ENCODE data around the gene GNB1.

Gene GNB1

DNA sequence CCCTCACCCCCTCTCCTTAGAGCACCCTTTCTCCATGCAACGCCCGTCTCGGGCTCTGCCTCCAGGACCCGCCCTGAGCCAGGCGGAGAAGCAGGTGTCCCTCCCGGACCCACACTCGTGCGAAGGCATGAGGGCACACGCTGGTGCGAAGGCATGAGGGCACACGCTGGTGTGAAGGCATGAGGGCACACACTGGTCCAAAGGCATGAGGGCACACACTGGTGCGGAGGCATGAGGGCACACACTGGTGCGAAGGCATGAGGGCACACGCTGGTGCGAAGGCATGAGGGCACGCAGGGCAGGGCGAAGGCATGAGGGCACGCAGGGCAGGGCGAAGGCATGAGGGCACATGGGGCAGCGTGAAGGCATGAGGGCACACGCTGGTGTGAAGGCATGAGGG is 34.0 kb upstream of the GNB1 start:
- no peak overlapping the region for H3K9ac ChIP-seq (ENCODE audit: insufficient read length)

DNA sequence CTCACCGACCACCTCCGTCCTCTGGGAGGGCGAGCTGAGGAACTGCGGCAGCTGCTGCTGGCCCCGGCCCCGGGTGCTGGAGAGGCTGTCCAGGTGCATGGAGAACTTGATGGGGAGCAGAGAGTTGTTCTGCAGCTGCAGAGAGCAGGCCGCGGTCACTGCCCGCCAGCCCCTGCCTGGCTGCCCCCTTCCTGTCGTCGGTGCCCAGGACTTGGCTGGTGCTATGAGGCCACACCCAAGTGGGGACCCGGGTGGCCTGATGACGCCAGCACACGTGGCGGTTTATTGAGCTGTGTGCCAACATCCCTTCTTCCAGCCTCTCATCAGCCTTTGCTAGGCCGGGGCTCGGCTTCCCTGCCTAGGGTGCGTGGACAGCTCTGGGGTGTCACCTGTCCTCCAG is 33.5 kb upstream of the GNB1 start:
- H3K4me3 ChIP-seq: no peak overlapping the region
- no peak for DNase-seq (ENCODE audit: low read depth, low spot score)
- H3K9ac ChIP-seq (ENCODE audit: insufficient read length): no peak overlapping the region
- H3K9me3 ChIP-seq (ENCODE audit: low read depth, low read length): no peaks in the 10 kb centered on the region
- H3K27ac ChIP-seq: no peak overlapping the region
- no peaks in the 10 kb centered on the region for H3K36me3 ChIP-seq (ENCODE audit: insufficient read depth, low read length)
- TF ChIP-seq EZH2 (IDR thresholded peaks at IDR 0.05) (no peak), FOXP2 (optimal IDR thresholded peaks at IDR 0.05; ENCODE audit: control extremely low read depth, extremely low read length, insufficient read depth) (no peak), POLR2AphosphoS5 (IDR thresholded peaks at IDR 0.05; ENCODE audit: borderline replicate concordance, low read depth, low read length) (no peak)

More for the DNA sequence above, 34.0 kb upstream of the GNB1 start:
- H3K36me3 ChIP-seq (ENCODE audit: insufficient read depth, low read length): no peaks in the 10 kb centered on the region
- no peak overlapping the region for H3K4me3 ChIP-seq
- no peaks in the 10 kb centered on the region for H3K9me3 ChIP-seq (ENCODE audit: low read depth, low read length)
- TF ChIP-seq EZH2 (IDR thresholded peaks at IDR 0.05) (no peak), FOXP2 (optimal IDR thresholded peaks at IDR 0.05; ENCODE audit: control extremely low read depth, extremely low read length, insufficient read depth) (no peak), POLR2AphosphoS5 (IDR thresholded peaks at IDR 0.05; ENCODE audit: borderline replicate concordance, low read depth, low read length) (no peak)
- H3K27ac ChIP-seq: no peak overlapping the region
- no peak for DNase-seq (ENCODE audit: low read depth, low spot score)

DNA sequence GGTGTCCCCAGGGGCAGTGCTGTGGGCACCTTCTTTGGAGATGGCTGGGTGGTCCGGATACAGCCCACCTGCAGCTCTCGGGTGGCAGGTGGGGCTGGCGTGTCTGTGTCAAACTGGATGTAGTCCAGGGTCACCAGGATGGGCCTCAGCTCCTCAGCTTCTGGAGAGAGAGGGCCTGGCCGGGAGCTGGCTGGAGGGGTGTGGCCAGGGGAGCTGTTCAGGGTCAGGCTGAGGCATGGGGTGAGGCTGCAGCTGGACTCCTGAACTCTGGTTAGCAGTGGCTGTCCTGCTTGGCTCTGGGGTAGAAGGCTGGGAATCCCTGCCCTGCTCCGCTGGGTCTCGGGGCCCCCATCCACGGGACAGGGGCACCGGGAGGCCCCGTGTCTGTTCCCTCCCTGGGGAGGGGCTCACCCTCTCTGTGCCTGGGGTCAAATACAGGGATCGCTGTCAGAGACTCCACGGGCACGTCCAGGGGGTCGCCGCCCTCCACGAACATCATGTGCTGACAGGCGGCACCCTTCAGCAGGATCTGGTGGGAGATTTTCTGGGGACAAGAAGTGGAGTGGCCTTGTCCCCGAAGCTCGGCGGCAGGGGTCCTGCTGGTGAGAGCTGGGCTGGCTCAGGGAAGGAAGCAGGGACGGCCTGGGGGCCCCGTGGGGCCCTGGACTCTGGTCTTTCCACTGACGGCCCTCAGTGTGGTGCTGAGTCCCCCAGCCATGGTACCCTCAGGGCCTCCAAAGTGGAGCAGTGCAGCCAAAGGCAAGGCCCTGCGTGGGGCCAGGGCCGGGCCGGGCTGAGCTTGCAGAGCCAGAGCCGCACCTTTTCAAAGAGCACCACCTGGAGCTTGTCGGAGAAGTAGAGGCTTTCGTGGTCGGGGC is 32.3 kb upstream of the GNB1 start:
- no peak overlapping the region for H3K9ac ChIP-seq (ENCODE audit: insufficient read length)
- DNase-seq (ENCODE audit: low read depth, low spot score): no peak
- no peak overlapping the region for H3K4me3 ChIP-seq
- H3K36me3 ChIP-seq (ENCODE audit: insufficient read depth, low read length): no peaks in the 10 kb centered on the region
- H3K9me3 ChIP-seq (ENCODE audit: low read depth, low read length): no peaks in the 10 kb centered on the region
- no peak for TF ChIP-seq EZH2 (IDR thresholded peaks at IDR 0.05)
- no peak for TF ChIP-seq POLR2AphosphoS5 (IDR thresholded peaks at IDR 0.05; ENCODE audit: borderline replicate concordance, low read depth, low read length)
- no peak for TF ChIP-seq FOXP2 (optimal IDR thresholded peaks at IDR 0.05; ENCODE audit: control extremely low read depth, extremely low read length, insufficient read depth)
- no peak overlapping the region for H3K27ac ChIP-seq

DNA sequence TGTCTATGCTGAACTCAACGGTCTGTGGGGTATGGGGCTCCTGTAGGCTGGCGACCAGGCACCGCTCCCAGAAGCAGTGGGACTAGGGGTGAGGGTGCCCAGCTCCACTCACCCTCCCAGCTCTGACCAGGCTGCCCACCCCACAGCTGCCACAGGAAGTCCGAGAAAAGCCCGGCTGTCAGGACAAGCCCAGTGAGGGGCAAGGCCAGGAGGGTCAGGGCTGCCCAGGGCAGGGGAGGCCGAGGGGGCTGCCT is 31.7 kb upstream of the GNB1 start:
- Histone ChIP-seq H3K4me3 (no peak overlapping the region), H3K9ac (ENCODE audit: insufficient read length) (no peak overlapping the region), H3K9me3 (ENCODE audit: low read depth, low read length) (no peaks in the 10 kb centered on the region), H3K36me3 (ENCODE audit: insufficient read depth, low read length) (no peaks in the 10 kb centered on the region), H3K27ac (no peak overlapping the region)
- no peak for TF ChIP-seq FOXP2 (optimal IDR thresholded peaks at IDR 0.05; ENCODE audit: control extremely low read depth, extremely low read length, insufficient read depth)
- TF ChIP-seq EZH2 (IDR thresholded peaks at IDR 0.05): no peak
- no peak for TF ChIP-seq POLR2AphosphoS5 (IDR thresholded peaks at IDR 0.05; ENCODE audit: borderline replicate concordance, low read depth, low read length)
- DNase-seq (ENCODE audit: low read depth, low spot score): no peak

DNA sequence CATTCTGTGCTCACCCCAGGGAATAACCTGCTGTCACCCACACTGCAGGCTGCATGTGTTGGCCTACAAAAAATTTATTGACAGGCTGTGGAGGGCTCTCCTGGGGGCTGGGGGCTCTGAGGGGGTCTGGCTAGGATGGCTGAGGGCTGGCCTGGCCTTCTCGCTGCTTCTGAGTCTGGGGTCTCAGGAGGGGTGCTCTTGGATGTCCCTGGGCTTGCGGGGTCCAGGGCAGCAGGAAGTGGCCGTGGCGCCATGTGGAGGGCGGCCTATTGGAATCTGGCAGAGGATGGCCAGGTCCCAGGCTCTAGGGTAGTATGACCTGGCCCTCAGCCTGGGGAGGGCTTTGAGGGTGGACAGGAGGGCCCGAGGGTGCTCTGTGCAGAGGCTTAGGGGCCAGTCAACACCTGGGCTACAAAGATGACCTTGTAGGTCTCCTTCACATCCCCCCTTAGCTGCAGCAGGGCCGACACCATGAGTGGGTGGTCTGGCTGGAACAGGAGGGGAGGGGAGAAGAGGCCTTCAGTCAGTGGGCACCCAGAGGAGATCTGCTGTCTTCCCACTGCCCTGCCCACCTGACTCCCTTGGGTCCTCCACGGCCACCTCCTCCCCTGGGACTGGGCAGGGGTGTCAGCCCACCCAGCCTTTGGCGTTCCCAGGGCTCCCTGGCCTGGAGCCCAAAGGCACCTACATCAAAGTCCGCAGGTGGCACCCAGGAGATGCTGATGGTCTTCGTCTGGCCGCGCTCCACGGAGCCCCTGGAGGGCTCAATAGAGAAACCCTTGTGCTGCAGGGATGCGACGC is 31.2 kb upstream of the GNB1 start:
- no peak overlapping the region for H3K9ac ChIP-seq (ENCODE audit: insufficient read length)
- TF ChIP-seq EZH2 (IDR thresholded peaks at IDR 0.05): no peak
- no peak for TF ChIP-seq FOXP2 (optimal IDR thresholded peaks at IDR 0.05; ENCODE audit: control extremely low read depth, extremely low read length, insufficient read depth)
- TF ChIP-seq POLR2AphosphoS5 (IDR thresholded peaks at IDR 0.05; ENCODE audit: borderline replicate concordance, low read depth, low read length): no peak
- no peak overlapping the region for H3K27ac ChIP-seq
- no peak overlapping the region for H3K4me3 ChIP-seq
- no peak for DNase-seq (ENCODE audit: low read depth, low spot score)
- H3K36me3 ChIP-seq (ENCODE audit: insufficient read depth, low read length): no peaks in the 10 kb centered on the region
- H3K9me3 ChIP-seq (ENCODE audit: low read depth, low read length): no peaks in the 10 kb centered on the region

DNA sequence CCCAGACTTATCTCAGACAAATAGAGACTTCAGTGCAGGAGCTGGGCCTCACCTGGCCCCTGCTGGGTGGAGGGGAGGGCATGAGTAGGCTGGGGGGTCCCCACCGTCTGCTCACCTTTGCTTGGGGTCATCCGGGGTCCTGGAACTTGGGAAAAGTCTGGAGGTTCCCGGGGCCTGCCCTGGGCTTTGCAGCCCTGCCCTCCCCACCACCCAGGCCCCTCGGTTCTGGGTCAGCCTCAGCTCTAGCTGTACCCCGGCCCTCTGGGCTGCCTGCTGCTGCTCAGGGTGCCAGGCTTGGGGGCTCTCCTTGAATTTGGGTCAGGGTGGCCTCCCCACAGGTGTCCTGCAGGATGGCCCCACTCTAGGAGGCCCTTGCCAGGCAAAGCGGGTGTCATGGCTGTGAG is 30.6 kb upstream of the GNB1 start:
- no peak overlapping the region for H3K4me3 ChIP-seq
- no peak overlapping the region for H3K27ac ChIP-seq
- H3K36me3 ChIP-seq (ENCODE audit: insufficient read depth, low read length): no peaks in the 10 kb centered on the region
- no peak for DNase-seq (ENCODE audit: low read depth, low spot score)
- TF ChIP-seq EZH2 (IDR thresholded peaks at IDR 0.05) (no peak), FOXP2 (optimal IDR thresholded peaks at IDR 0.05; ENCODE audit: control extremely low read depth, extremely low read length, insufficient read depth) (no peak)
- H3K9ac ChIP-seq (ENCODE audit: insufficient read length): no peak overlapping the region
- no peaks in the 10 kb centered on the region for H3K9me3 ChIP-seq (ENCODE audit: low read depth, low read length)

DNA sequence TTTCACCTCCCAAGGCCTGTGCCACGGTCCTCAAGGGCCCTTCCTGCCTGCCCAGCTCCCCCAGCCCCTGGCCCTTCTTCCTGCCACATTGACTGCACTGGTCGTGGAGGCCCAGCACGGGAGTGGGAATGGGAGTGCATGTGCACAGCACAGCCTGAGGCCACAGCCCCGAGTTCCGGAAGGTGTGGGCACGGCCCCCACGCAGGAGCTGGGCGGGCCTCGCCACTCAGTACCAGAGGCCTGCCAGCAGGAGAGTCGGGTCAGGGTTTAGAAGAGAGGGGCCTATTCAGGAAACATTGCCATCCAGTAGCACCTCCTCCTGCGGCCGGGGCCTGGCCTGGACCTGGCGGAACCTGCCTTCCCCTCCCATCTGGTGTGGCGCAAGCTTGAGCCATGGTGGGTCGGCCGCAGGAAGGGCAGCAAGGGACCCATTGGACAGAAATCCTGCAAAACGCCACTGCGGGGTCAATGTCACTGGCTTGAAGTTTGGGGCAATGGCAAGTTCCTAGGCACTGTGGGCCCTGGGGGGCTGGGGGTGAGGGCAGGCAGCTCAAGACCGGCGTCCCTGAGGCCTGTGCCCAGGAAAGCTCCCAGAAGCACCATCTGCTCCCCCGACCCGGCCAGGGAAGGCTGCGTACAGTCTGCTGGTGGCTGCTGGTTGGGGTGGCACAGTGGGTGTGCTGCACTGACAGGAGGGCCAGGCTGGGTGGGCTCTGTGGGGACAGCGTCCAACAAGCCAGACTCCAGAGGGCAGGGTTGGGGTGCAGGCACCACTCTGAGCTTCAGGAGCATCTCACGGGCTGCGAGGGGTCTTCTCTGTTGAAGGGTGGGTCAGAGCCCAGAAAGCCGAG is 29.9 kb upstream of the GNB1 start:
- no peak for DNase-seq (ENCODE audit: low read depth, low spot score)
- H3K36me3 ChIP-seq (ENCODE audit: insufficient read depth, low read length): no peaks in the 10 kb centered on the region
- H3K9me3 ChIP-seq (ENCODE audit: low read depth, low read length): no peaks in the 10 kb centered on the region
- no peak overlapping the region for H3K9ac ChIP-seq (ENCODE audit: insufficient read length)
- H3K4me3 ChIP-seq: no peak overlapping the region
- H3K27ac ChIP-seq: no peak overlapping the region
- TF ChIP-seq EZH2 (IDR thresholded peaks at IDR 0.05): no peak
- no peak for TF ChIP-seq FOXP2 (optimal IDR thresholded peaks at IDR 0.05; ENCODE audit: control extremely low read depth, extremely low read length, insufficient read depth)
- no peak for TF ChIP-seq POLR2AphosphoS5 (IDR thresholded peaks at IDR 0.05; ENCODE audit: borderline replicate concordance, low read depth, low read length)

DNA sequence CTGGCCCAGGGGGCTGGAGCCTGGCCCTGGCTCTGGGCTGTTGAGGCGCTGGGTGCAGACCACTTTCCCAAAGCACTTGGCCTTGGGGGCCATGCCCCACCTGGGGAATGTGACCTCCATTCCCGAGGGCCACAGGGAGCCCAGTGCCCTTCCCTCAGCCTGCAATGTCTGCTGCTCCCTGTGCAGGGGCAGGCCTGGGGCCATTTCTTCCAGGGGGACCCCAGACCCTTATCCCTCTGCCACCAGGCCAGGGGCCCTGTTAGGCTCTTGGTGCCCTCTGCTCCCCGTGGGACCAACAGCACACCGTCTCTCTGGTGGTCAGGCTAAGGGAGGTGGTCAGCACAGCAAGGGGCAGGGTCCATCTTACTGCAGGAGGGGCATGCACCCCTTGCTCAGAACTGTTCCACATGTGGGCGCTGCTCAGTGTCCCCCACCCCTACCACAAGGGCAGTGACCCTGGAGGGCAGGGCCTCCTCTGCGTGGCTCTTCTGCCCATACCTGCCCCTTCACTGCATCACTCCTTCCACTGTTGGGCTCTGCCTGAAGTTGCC is 29.2 kb upstream of the GNB1 start:
- no peak for TF ChIP-seq FOXP2 (optimal IDR thresholded peaks at IDR 0.05; ENCODE audit: control extremely low read depth, extremely low read length, insufficient read depth)
- no peak for TF ChIP-seq POLR2AphosphoS5 (IDR thresholded peaks at IDR 0.05; ENCODE audit: borderline replicate concordance, low read depth, low read length)
- no peak for TF ChIP-seq EZH2 (IDR thresholded peaks at IDR 0.05)
- H3K27ac ChIP-seq: no peak overlapping the region
- no peaks in the 10 kb centered on the region for H3K36me3 ChIP-seq (ENCODE audit: insufficient read depth, low read length)
- no peak overlapping the region for H3K9ac ChIP-seq (ENCODE audit: insufficient read length)
- no peaks in the 10 kb centered on the region for H3K9me3 ChIP-seq (ENCODE audit: low read depth, low read length)
- no peak for DNase-seq (ENCODE audit: low read depth, low spot score)
- peak overlapping the region; percentile 74 for H3K4me3 ChIP-seq
